Natural killer cell treated with Interleukin-12 subunit alpha and Interleukin-12 subunit beta and Interleukin-15 and Interleukin-18, amount 100 ng/mL, for 72 hours (primary cell): ENCODE results near the gene NWD2. TPM values are rescaled to one million over a fixed set of nuclear protein-coding genes. Genes with fewer than 3 reads are reported as not detected.
"Not testable (repeated sequence)": the region's sequence is repeated elsewhere in the genome, so short reads cannot be mapped to it uniquely, and the experiment has no call there.

Experiments
- ATAC-seq, 2 donors: fragments of 150-1000 bp; cut with Tn5 transposase in 1 of 2; sonication (Bioruptor Pico), chemical (Tn5 transposase) in 1 of 2; 2 replicates each; pipeline ENCODE4 v1.10.0; 2021
- DNase-seq: peaks from one replicate; pipeline ENCODE4 v3.0.0; 2022; ENCODE audit warnings: low spot score
- H3K27ac Mint-ChIP-seq, 2 donors: 1 replicate in 1 of 2; 2 replicates in 1 of 2; pipeline ENCODE4 v1.8.0; 2022; ENCODE audit warnings: mixed read lengths in 2 of 2, mild to moderate bottlenecking in 1 of 2, moderate library complexity in 1 of 2
- H3K27me3 Mint-ChIP-seq, 2 donors: 1 replicate in 1 of 2; 2 replicates in 1 of 2; pipeline ENCODE4 v1.8.0; 2022; ENCODE audit warnings: mixed read lengths in 2 of 2
- H3K36me3 Mint-ChIP-seq: one replicate; pipeline ENCODE4 v1.8.0; 2022; ENCODE audit warnings: mixed read lengths
- H3K4me1 Mint-ChIP-seq, 2 donors: 1 replicate in 1 of 2; 2 replicates in 1 of 2; pipeline ENCODE4 v1.8.0; 2022; ENCODE audit warnings: low read depth in 2 of 2, mixed read lengths in 2 of 2, mild to moderate bottlenecking in 1 of 2
- H3K4me3 Mint-ChIP-seq: one replicate; pipeline ENCODE4 v1.8.0; 2022; ENCODE audit warnings: mixed read lengths
- H3K9me3 Mint-ChIP-seq: 2 replicates; pipeline ENCODE4 v1.8.0; 2022; ENCODE audit warnings: mixed read lengths
- total RNA-seq, 2 donors: library from RNA; stranded (reverse); gene quantifications; one replicate each; pipeline ENCODE4 v1.2.3, GENCODE V29; 2022

NWD2 gene
- total RNA-seq, 2 donors from 2014 or later, result not detected

GRCh38 chr4:37478151-37478550 lies 233.6 kb downstream of the NWD2 start:
- no peaks in the 10 kb centered on the region for H3K9me3 Mint-ChIP-seq
- no peak for DNase-seq
- no peak overlapping the region for H3K27ac Mint-ChIP-seq
- peaks cover 28 to 57% of the 10 kb centered on the region in 2 donors for H3K27me3 Mint-ChIP-seq
- H3K4me3 Mint-ChIP-seq, result no peak overlapping the region
- no peaks in the 10 kb centered on the region for H3K36me3 Mint-ChIP-seq
- no peak for ATAC-seq
- H3K4me1 Mint-ChIP-seq, result no peaks in the 10 kb centered on the region

- H3K27me3 Mint-ChIP-seq, result peaks cover 23 to 47% of the 10 kb centered on the region in 2 donors
- H3K4me3 Mint-ChIP-seq, result no peak overlapping the region
- ATAC-seq, result no peak
Measured at GRCh38 chr4:37480509-37480908, 236.0 kb downstream of the NWD2 start.

GRCh38 chr4:37481547-37482122 lies 237.1 kb downstream of the NWD2 start:
- peaks cover 19 to 40% of the 10 kb centered on the region in 2 donors for H3K27me3 Mint-ChIP-seq
- no peaks in the 10 kb centered on the region for H3K4me1 Mint-ChIP-seq
- no peak overlapping the region for H3K4me3 Mint-ChIP-seq
- DNase-seq, result no peak
- H3K27ac Mint-ChIP-seq, result no peak overlapping the region
- no peak for ATAC-seq
- no peaks in the 10 kb centered on the region for H3K9me3 Mint-ChIP-seq
- no peaks in the 10 kb centered on the region for H3K36me3 Mint-ChIP-seq

More at GRCh38 chr4:37480509-37480908, 236.0 kb downstream of the NWD2 start:
- Mint-ChIP-seq H3K36me3 (no peaks in the 10 kb centered on the region), H3K4me1 (no peaks in the 10 kb centered on the region), H3K27ac (no peak overlapping the region), H3K9me3 (no peaks in the 10 kb centered on the region)
- no peak for DNase-seq

GRCh38 chr4:37482236-37482913 lies 237.8 kb downstream of the NWD2 start:
- peaks cover 16 to 36% of the 10 kb centered on the region in 2 donors for H3K27me3 Mint-ChIP-seq
- no peak for DNase-seq
- H3K9me3 Mint-ChIP-seq, result no peaks in the 10 kb centered on the region
- ATAC-seq, result no peak
- no peak overlapping the region for H3K4me3 Mint-ChIP-seq
- H3K36me3 Mint-ChIP-seq, result no peaks in the 10 kb centered on the region
- H3K4me1 Mint-ChIP-seq, result no peaks in the 10 kb centered on the region
- H3K27ac Mint-ChIP-seq, result no peak overlapping the region

GRCh38 chr4:37483610-37484009 lies 239.1 kb downstream of the NWD2 start:
- Mint-ChIP-seq H3K4me1 (no peaks in the 10 kb centered on the region), H3K9me3 (no peaks in the 10 kb centered on the region), H3K27ac (no peak overlapping the region), H3K4me3 (no peak overlapping the region), H3K27me3 (peaks cover 16 to 34% of the 10 kb centered on the region in 2 donors), H3K36me3 (no peaks in the 10 kb centered on the region)
- DNase-seq, result no peak
- no peak for ATAC-seq

- no peaks in the 10 kb centered on the region for H3K4me1 Mint-ChIP-seq
- ATAC-seq, result no peak
- H3K4me3 Mint-ChIP-seq, result no peak overlapping the region
- H3K9me3 Mint-ChIP-seq, result no peaks in the 10 kb centered on the region
- peaks cover 3 to 22% of the 10 kb centered on the region in 2 donors for H3K27me3 Mint-ChIP-seq
- H3K36me3 Mint-ChIP-seq, result no peaks in the 10 kb centered on the region
- no peak overlapping the region for H3K27ac Mint-ChIP-seq
- no peak for DNase-seq
Measured at GRCh38 chr4:37486166-37486565, 241.6 kb downstream of the NWD2 start.

- no peaks in the 10 kb centered on the region for H3K4me1 Mint-ChIP-seq
- H3K4me3 Mint-ChIP-seq, result no peak overlapping the region
- peaks cover under 1 to 14% of the 10 kb centered on the region in 2 donors for H3K27me3 Mint-ChIP-seq
- H3K36me3 Mint-ChIP-seq, result no peaks in the 10 kb centered on the region
- no peak for DNase-seq
- H3K27ac Mint-ChIP-seq, result no peak overlapping the region
- no peaks in the 10 kb centered on the region for H3K9me3 Mint-ChIP-seq
- no peak for ATAC-seq
Measured at GRCh38 chr4:37487668-37488067, 243.1 kb downstream of the NWD2 start.

- Mint-ChIP-seq H3K9me3 (no peaks in the 10 kb centered on the region), H3K27me3 (peaks cover 2 to 14% of the 10 kb centered on the region in 2 donors), H3K4me3 (no peak overlapping the region), H3K4me1 (no peaks in the 10 kb centered on the region), H3K36me3 (no peaks in the 10 kb centered on the region), H3K27ac (no peak overlapping the region)
- no peak for DNase-seq
- no peak for ATAC-seq
Measured at GRCh38 chr4:37489697-37490096, 245.2 kb downstream of the NWD2 start.

GRCh38 chr4:37490391-37491347 lies 246.1 kb downstream of the NWD2 start:
- Mint-ChIP-seq H3K27me3 (peaks cover 2 to 14% of the 10 kb centered on the region in 2 donors), H3K4me1 (no peaks in the 10 kb centered on the region), H3K36me3 (no peaks in the 10 kb centered on the region), H3K9me3 (no peaks in the 10 kb centered on the region), H3K4me3 (no peak overlapping the region), H3K27ac (no peak overlapping the region)
- no peak for ATAC-seq
- no peak for DNase-seq

- not testable (repeated sequence) for H3K36me3 Mint-ChIP-seq, H3K4me3 Mint-ChIP-seq, ATAC-seq, H3K9me3 Mint-ChIP-seq, H3K27me3 Mint-ChIP-seq, H3K27ac Mint-ChIP-seq, H3K4me1 Mint-ChIP-seq, DNase-seq
Measured at GRCh38 chr4:37495353-37495752, 250.8 kb downstream of the NWD2 start.
